Measurements from ENCODE around the gene DISC1.

- TF ChIP-seq ELF4 (IDR thresholded peaks at IDR 0.05) (no peak), FOXA1 (IDR thresholded peaks at IDR 0.05) (no peak), BHLHE40 (IDR thresholded peaks at IDR 0.05; ENCODE audit: borderline replicate concordance) (no peak), CTBP1 (IDR thresholded peaks at IDR 0.05; ENCODE audit: borderline replicate concordance) (no peak), TARDBP (IDR thresholded peaks at IDR 0.05) (no peak), L3MBTL2 (conservative IDR thresholded peaks at IDR 0.05) (no peak), SUZ12 (IDR thresholded peaks at IDR 0.05) (no peak), SP1 (IDR thresholded peaks at IDR 0.05) (no peak), ZNF384 (IDR thresholded peaks at IDR 0.05) (no peak), PKNOX1 (IDR thresholded peaks at IDR 0.05) (no peak), FOXM1 (IDR thresholded peaks at IDR 0.05; ENCODE audit: borderline replicate concordance) (no peak), NFRKB (IDR thresholded peaks at IDR 0.05) (no peak)
Observed at GRCh38 chr1:231951374-231951773, 324.8 kb downstream of the DISC1 start.
